HG03064 (cell line): Measurements from ENCODE around the gene C3orf52.

Experiments used
- ATAC-seq: cut with Tn5 transposase; IDR thresholded peaks from one replicate; pipeline ENCODE4 v1.9.1; 2021; ENCODE audit warnings: low read depth; ENCODE audit not compliant: unreplicated experiment

Gene C3orf52

DNA sequence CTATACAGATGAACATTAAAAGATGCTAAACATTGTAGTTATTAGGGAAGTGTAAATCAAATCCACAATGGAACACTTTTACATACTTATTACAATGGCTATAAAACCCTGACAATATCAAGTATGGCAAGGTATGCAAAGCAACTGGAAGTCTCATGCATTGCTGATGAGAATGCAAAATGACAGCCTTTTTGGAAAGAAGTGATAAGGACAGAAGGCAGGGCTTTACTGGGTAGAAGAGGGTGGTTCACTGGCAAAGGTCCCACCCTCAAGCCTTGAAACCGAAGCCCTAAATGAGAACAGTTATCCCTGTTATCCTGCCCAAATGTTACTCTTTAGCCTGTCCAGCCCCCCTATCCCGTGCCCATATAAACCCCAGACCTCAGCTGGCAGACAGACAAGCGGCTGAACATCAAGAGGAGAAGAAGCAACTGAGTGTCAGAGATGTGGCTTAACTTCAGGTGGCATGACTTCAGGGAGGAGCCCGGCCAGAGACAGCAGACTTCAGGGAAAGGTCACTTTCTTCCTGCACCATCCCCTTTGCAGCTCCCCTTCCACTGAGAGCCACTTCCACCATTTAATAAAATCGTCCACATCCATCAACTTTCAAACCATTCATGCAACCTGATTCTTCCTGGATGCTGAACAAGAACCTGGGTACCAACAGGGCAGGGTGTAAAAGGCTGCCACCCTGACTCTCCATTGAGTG lies 47.6 kb downstream of the C3orf52 start:
- ATAC-seq = no peak

DNA sequence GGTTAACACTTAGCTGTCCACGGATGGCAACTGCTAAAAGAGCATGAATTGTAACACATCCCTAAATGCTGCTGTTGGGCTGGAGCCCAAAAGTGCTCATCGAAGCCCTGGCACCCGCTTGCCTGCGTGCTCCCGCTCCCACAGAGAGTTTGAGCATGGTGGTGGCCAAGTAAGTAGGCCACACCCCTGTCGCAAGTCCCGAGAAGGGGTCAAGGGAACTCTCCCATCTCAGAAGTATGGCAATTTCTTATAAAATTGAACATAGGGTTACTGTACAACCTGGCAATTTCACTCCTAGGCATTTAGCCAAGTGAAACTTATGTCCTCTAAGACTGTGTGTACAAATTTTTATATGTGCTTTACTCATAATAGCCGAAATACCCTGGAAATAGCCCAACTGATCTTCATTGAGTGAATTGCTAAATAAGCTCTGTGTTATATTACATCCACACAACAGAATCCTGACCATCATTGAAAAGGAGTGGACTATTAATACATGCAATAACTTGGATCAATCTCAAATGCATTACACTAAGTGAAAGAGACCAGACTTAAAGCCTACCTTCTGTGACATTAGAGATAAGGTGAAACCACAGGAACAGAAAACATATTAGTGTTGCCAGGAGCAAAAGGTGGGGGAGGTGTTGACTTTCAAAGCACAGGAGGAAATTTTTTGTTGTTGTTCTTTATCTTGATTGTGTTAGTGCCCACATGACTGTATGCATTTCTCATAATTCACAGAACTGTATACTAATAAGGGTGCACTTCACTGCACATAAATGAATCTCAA lies 48.3 kb downstream of the C3orf52 start:
- ATAC-seq = no peak

DNA sequence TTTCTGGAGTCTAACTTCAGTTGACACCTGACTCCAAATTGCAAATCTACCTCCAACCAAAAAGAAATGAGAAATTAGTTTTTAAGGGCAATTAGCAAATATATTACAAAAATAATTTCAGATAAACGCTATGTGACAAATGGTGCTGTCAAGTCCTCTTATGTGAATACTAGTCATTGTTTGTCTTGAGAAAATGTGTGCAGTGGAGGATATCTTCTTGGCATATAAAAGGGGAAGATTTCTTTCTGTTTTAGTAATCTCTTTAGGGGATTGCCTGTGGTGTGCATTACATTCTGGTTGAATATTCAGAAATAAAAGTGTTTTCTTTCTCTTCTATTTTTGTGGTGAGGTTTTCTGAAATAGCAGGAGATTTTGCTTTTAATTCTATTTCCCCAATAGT lies 49.9 kb downstream of the C3orf52 start:
- no peak for ATAC-seq

DNA sequence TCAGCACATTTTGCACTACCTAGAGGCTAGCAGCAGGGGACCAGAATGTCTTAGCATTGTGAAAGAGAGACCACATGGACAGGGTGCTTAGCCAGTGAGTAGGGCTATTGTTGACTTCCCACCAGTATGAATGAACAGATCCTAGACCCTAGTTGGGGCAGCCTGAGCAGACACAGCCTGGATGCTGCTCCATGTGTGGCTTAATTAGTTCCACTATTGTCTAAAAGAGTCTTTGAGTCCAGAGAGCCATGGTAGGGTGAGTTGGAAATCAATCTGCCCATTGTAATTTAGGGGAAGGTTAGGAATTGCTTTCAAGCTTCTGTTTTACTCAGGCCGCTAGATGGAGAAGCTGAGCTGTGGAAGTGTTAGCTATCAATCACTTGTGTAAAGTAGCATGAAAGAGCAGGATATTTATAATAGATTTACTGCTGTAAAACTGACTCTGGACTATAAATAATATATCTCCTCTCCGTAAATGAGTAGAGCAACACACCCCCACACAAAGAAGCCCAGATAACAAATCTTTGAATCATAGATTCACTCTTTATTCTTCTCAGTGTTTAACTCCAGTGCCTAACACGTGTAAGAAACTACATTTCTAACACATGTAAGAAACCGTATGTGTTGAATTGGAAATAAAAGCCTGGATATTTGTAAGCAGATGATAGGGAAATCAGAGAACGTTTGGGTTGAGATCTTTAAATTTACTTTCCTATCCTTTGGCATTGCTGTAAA lies 50.9 kb downstream of the C3orf52 start:
- no peak for ATAC-seq

DNA sequence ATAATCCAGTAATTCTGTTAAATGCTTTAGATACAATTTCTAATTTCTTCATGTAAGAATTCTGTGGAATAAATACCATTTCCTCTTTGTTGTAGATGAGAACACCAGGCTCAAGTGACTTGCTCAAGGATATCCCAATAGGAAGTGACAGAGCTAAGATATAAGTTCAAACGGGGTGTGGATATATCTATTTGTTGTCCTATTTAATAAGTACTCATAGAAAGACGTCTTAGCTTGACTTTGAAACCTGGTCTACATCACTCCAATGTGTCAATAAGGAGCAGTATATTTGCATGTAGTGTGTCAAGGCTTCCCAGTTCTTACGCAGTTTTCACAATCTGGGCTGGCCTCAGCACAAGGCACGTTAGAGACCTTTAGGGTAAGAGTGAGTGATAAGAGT lies 51.6 kb downstream of the C3orf52 start:
- no peak for ATAC-seq

DNA sequence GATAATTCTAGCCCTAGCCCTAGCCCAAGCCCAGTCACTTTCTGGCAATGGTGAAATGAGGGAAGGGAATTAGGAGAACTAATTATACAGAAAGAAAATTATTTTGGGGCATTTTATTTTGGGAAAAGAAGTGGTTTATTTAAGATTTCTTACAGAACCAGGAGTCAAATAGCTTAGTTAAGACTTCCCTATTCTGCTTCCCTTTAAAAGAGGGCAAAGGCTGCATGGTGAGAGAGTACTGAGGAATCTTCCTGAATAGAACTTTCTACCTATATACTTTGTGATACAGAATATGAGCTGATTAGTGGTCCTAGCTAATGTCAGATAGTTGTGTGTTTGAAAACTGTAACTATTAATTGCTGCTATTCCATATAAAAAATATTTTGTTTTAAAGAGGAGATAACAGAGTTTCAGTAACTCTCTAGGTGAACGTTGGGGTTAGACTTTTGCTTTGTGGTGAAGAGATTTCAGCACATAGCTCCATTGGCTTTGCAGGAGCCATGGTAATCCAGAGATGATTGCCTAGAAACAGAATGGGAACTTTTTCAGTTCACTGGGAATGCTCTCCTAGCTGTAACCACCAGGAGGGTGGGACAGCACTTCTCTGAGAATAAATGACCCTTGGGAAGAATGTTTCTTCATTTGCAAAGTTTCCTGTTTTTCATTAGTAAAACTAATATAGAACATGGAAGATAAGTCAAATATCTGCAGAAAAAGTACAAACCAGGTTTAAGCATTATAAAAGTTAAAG lies 52.2 kb downstream of the C3orf52 start:
- ATAC-seq = no peak

DNA sequence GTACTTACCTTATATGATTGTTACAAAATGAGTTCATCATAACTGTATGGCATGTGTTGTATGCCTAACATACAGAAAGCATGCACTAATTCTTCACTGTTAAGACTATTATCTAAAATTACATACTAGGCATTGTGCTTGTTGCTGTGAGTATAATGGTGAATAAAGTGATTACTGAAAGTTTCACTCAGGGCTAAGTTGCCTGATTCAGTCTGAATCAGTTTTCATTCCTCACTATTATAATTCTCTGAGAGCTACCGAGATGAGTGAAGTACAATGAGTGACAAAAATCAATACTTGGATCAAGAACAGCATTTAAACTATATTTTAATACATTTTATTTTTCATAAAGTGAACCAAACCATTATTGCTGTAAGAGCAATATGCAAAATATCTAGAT lies 54.4 kb downstream of the C3orf52 start:
- no peak for ATAC-seq

DNA sequence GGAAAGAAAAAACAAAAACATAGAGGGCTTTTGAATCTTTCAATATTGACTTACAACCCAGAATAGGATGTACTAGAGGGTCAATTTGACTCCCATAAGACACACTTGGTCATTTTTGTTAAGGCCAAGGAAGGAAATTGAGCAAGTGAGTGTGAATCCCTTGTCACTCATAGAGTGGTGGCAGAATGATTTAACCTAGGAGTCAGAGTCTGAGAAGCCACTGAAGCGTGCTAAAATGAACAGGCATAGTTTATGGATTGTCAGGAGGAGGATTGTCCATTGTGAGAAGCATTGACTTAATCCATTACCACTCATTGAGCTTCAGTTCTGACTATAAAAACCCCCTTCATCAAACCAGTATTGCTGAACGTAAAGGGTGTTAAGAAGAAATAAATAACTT lies 55.1 kb downstream of the C3orf52 start:
- no peak for ATAC-seq

DNA sequence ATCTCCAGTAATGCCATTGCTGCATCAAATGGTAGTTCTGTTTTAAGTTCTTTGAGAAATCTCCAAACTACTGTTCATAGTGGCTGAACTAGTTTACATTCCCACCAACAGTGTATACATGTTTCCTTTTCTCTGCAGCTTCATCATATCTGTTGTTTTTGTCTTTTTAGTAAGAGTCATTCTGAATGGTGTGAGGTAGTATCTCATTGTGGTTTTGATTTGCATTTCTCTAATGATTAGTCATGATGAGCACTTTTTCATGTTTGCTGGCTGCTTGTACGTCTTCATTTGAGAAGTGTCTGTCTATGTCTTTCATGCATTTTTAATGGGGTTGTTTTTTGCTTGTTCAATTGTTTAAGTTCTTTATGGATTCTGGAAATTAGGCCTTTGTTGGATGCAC lies 57.1 kb downstream of the C3orf52 start:
- no peak for ATAC-seq

DNA sequence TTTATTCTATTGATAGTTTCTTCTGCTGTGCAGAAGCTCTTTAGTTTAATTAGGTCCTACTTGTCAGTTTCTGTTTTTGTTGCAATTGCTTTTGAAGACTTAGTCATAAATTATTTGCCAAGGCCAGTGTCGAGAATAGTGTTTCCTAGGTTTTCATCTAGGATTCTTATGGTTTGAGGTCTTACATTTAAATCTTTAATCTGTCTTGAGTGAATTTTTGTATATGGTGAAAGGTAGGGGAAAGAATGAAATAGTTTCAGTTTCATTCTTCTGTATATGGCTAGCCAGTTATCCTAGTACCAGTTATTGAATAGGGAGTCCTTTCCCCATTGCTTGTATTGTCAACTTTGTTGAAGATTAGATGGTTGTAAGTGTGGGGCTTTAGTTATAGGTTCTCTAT lies 57.5 kb downstream of the C3orf52 start:
- ATAC-seq = no peak

DNA sequence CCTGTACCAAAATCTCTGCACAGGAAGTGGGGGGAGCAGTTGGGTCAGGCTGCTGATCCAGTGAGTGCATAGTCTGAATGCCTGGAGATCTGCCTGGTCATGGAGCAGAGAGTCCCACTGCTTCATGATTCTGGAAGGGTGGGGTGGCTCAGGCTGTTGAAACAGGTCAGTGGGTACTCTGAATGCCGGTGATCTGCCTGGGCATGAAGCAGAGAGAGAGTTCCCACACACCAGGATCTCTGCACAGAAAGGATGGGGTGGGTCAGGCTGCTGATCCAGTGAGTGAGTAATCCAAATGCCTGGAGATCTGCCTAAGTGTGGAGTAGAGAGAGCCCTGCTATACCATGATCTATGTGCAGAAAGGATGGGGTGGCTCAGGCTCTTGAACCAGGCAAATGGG lies 62.9 kb downstream of the C3orf52 start:
- ATAC-seq = no peak

DNA sequence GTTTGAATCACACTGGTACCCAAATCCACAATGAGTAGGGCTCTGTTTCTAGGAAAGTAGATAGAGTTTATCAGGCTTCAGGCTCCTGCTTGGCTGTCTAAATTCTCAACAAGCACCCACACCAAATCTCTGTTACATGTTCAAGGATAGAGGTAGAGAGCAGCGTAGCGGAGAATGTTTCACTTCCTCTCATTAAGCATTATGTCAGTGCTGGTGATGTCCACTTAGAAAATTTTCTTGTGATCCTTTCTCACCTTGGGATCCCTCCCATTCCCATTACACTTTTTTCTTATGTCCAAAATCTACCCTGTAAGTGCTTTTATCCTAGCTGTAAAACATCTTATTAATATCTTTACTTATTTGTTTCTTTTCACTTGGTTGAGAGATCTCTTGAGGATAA lies 81.6 kb downstream of the C3orf52 start:
- peak; percentile 82 for ATAC-seq
